Activated naive CD4-positive, alpha-beta T cell treated with anti-CD3 and anti-CD28 coated beads, Interleukin-2, amount 10 ng/mL, durations not matched to agents 7 days and 5 days (primary cell): ENCODE data around the gene SLC6A20.
A peak's percentile ranks its signal among the peaks of the same experiment; 100 is the strongest.

Source experiments
- CTCF ChIA-PET: fragments of 350-600 bp; sonication (Branson Sonifier 250); formaldehyde crosslinking; loops from one replicate; lab custom pipeline; 2021; ENCODE audit warnings: antibody characterized with exemption; lab: Charles Lee
- DNase-seq: peaks from one replicate; pipeline ENCODE4 v3.0.0-alpha.2; 2020
- H3K27ac Mint-ChIP-seq: one replicate; pipeline ENCODE4 v1.8.0; 2021; ENCODE audit warnings: mild to moderate bottlenecking, moderate library complexity, mixed read lengths
- H3K27me3 Mint-ChIP-seq: one replicate; pipeline ENCODE4 v1.8.0; 2021; ENCODE audit warnings: mild to moderate bottlenecking, mixed read lengths
- H3K36me3 Mint-ChIP-seq: one replicate; pipeline ENCODE4 v1.8.0; 2021; ENCODE audit warnings: mixed read lengths
- H3K4me1 Mint-ChIP-seq: one replicate; pipeline ENCODE4 v1.8.0; 2021; ENCODE audit warnings: mixed read lengths
- H3K4me3 Mint-ChIP-seq: one replicate; pipeline ENCODE4 v1.8.0; 2021; ENCODE audit warnings: mild to moderate bottlenecking, moderate library complexity, mixed read lengths
- H3K9me3 Mint-ChIP-seq: one replicate; pipeline ENCODE4 v1.8.0; 2021; ENCODE audit warnings: mixed read lengths

SLC6A20 gene

DNA sequence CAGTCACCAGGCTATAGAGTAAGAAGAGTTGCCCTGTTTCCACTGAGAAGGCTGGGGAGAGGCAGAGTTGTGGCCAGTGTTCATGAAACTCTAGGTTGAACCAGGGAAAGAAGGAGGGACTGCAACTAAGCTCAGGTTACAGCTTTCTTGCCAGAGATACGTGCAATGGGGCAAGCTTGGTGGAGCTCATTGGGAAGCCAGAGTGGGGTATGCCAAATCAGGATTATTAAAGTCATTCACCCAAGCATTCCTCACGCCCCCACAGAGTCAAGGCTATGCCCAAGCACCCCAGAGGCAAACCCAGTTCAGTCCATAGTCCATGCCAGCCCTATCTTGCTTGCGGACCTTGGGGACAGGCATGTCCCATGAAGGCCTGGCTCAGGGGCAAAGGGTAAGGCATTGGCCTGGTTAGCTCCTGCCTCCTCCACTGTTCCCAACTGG is 17.6 kb downstream of the SLC6A20 start:
- CTCF ChIA-PET: no interaction called here
- Mint-ChIP-seq H3K9me3 (no peaks in the 10 kb centered on the region), H3K27me3 (peaks cover 51% of the 10 kb centered on the region), H3K27ac (no peak overlapping the region), H3K4me3 (no peak overlapping the region), H3K36me3 (no peaks in the 10 kb centered on the region), H3K4me1 (no peaks in the 10 kb centered on the region)
- DNase-seq: peak; percentile 10

DNA sequence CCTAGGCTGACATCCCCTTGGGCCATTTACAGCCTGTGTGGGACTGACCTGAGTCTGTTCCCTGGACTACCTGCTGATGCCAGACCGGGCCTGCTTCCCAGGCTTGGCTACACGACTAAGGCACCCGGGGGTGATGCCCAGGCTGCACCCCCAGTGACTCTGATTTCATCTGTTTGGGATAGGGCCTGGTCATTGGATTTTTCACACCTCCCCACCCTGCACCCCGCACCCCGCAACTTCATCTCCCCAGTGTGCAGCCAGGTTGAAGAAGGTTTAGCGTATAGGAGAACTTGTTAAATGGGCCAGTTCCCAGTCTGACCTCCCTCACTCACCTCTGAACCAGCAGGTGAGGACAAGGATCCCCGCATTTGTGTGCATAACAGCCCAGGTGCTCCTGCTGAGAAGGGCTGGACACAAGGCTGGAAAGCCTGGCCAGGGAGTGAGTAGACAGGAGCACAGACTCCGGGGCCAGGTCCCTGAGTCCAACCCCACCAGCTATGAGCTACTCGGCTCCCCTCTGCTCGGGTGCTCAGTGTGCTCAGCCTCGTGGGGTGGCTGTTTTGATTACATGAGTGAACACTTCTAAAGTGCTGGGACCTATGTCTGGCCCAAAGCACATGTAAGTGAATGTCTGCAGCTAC is 18.5 kb downstream of the SLC6A20 start:
- peak; percentile 5 for DNase-seq
- Mint-ChIP-seq H3K36me3 (no peaks in the 10 kb centered on the region), H3K27me3 (peaks cover 56% of the 10 kb centered on the region), H3K4me1 (peaks cover 5% of the 10 kb centered on the region), H3K27ac (no peak overlapping the region), H3K9me3 (no peaks in the 10 kb centered on the region), H3K4me3 (no peak overlapping the region)
- CTCF ChIA-PET: no interaction called here

DNA sequence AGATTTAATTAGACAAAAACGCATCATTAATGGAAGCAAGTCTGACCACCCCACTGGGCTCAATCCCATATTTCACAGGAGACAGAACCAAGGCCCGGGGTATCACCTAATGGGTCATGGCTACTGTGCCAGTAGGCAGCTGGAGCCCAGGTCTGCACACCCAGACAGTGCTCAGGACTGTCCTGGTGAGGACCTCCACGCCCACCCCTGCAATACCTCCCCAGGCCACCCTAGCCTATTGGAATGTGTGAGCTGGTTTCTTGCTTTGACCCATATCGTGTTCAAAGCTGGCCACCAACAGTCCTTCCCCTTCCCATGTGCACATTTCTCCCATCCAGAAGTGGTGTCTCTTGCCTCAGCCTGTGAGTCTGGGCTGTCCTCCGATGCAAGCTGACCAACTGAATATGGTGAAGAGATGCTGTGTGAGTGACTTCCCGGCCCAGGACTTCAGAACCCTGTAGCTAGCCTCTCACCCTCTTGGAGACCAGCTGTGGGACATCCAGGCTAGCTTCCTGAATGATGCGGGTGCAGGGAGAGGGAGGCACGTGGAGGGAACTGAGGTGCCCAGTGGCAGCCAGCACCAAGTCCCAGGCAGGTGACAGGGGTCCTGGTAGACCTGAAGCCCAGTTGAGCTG is 19.1 kb downstream of the SLC6A20 start:
- Mint-ChIP-seq H3K4me3 (no peak overlapping the region), H3K27me3 (peaks cover 62% of the 10 kb centered on the region), H3K4me1 (peaks cover 12% of the 10 kb centered on the region), H3K9me3 (no peaks in the 10 kb centered on the region), H3K36me3 (no peaks in the 10 kb centered on the region), H3K27ac (no peak overlapping the region)
- CTCF ChIA-PET: no interaction called here
- no peak for DNase-seq

DNA sequence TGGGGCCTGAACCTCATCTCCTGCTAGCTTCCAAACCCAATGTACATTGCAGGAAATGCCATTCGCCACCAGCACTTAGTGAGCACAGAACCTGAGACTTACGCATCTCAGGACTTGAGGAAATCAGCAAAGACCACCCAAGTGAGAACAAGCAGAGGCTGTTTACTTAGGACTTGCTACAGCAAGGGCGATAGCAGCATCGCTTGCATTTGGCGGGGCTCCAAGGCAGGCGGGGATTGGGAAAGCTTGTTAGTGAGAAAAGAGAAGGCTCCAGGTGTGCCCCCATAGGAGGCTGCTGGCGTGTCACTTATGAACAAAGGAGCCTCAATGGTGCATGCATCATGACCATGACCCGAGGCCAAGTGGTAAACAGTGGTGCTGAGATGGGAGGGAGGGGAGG is 19.7 kb downstream of the SLC6A20 start:
- Mint-ChIP-seq H3K4me3 (no peak overlapping the region), H3K27ac (no peak overlapping the region), H3K4me1 (peaks cover 15% of the 10 kb centered on the region), H3K36me3 (no peaks in the 10 kb centered on the region), H3K9me3 (no peaks in the 10 kb centered on the region), H3K27me3 (peaks cover 69% of the 10 kb centered on the region)
- no peak for DNase-seq
- CTCF ChIA-PET: no interaction called here

DNA sequence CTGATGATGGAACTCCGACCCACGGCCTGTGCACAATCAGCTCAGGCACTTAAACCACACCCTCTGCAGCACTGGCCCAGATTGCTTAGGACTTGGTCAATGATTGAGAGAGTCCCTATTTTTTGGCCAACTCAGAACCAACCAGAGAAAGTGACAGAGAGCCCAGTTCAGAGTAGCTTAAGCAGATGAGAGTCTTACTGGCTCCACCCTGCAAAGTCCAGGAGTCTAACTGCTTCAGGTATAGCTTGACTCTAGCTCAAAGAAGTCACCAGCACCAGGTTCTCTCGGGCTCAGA is 20.1 kb downstream of the SLC6A20 start:
- Mint-ChIP-seq H3K9me3 (no peaks in the 10 kb centered on the region), H3K27me3 (peaks cover 72% of the 10 kb centered on the region), H3K4me3 (no peak overlapping the region), H3K36me3 (no peaks in the 10 kb centered on the region), H3K4me1 (peaks cover 15% of the 10 kb centered on the region), H3K27ac (no peak overlapping the region)
- CTCF ChIA-PET: no interaction called here
- no peak for DNase-seq

- H3K9me3 Mint-ChIP-seq: no peaks in the 10 kb centered on the region
- no peaks in the 10 kb centered on the region for H3K36me3 Mint-ChIP-seq
- DNase-seq: no peak
- peaks cover 77% of the 10 kb centered on the region for H3K27me3 Mint-ChIP-seq
- H3K4me1 Mint-ChIP-seq: peaks cover 15% of the 10 kb centered on the region
- H3K27ac Mint-ChIP-seq: no peak overlapping the region
- CTCF ChIA-PET: no interaction called here
- no peak overlapping the region for H3K4me3 Mint-ChIP-seq
Observed at GRCh38 chr3:45775571-45776300, 20.6 kb downstream of the SLC6A20 start.

DNA sequence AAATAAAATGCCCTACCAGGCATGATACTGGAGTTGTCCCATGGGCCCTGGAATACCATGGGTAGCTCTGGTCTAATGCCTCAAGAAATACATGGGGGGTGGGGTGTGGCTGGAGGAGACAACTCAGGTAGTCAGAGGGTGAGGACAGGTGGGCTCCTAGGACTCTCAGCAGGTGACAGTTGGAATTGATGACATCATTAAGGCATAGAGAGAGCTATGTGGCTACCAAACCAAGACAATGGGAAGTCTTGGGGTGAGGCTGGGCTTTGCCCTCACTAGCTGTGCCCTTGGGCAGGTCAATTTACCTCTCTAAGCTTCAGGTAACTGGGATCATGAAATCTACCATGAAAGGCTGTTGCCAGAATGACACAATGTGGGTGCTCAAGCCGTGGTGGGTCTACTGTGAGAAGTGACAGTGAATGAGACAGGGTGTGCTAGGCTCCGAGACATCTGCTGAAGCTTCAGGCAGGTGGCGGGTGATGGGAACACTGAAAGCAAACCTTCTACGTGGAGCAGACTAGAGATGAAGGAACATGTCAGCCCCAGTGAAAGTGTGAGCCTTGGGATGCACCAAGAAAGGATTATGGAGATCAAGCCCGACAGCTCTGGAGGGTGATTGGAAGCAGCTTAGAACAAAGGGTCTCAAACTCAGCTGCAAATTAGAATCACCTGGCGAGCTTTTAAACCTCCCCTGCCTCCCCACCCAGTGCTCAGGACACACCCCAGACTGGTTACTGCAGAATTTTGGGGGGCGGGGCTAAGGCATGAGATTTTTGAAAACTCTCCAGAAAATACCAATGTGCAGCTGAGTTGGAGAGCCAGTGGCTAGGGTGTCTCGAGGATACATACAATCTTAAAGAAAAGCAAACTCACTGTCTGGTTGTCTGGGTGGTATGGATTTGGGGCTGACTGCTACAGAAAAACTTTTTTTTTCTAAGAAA is 21.5 kb downstream of the SLC6A20 start:
- Mint-ChIP-seq H3K4me1 (peaks cover 15% of the 10 kb centered on the region), H3K27ac (no peak overlapping the region), H3K4me3 (no peak overlapping the region), H3K27me3 (peaks cover 86% of the 10 kb centered on the region), H3K36me3 (no peaks in the 10 kb centered on the region), H3K9me3 (no peaks in the 10 kb centered on the region)
- CTCF ChIA-PET: interaction anchor here (1.0 to 1.2 kb wide), 2 partner anchors 14 to 157 kb away, joined by 3 to 4 read pairs; no protein-coding TSS in a partner anchor
- no peak for DNase-seq

GRCh38 chr3:45773714-45774449 is 22.5 kb downstream of the SLC6A20 start:
- Mint-ChIP-seq H3K27ac (no peak overlapping the region), H3K4me1 (peaks cover 15% of the 10 kb centered on the region), H3K36me3 (no peaks in the 10 kb centered on the region), H3K27me3 (peaks cover 82% of the 10 kb centered on the region), H3K9me3 (no peaks in the 10 kb centered on the region), H3K4me3 (no peak overlapping the region)
- CTCF ChIA-PET: interaction anchor here (1.0 to 1.7 kb wide), 3 partner anchors 13 to 158 kb away, joined by 3 to 4 read pairs (median 3); no protein-coding TSS in a partner anchor
- DNase-seq: no peak

DNA sequence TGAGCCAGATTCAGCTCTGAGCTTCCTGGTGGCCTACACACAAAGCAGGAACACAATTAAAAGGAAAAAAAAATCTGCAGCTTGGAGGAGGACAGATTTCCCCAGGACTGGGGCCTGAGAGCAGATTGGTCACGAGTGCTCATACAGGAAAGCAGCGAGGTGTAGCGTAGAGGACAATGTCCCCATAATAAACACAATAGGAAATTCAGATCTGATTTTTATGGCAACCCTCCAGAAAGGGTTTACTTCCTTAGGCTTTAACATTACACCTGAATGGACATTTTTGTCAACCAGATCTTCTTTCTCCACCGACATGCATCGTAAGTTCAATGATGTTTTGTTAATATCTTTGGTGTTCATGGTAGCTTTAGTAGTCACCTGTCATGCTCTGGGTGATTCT is 23.3 kb downstream of the SLC6A20 start:
- Mint-ChIP-seq H3K4me1 (peaks cover 15% of the 10 kb centered on the region), H3K27me3 (peaks cover 85% of the 10 kb centered on the region), H3K27ac (no peak overlapping the region), H3K36me3 (no peaks in the 10 kb centered on the region), H3K9me3 (no peaks in the 10 kb centered on the region), H3K4me3 (no peak overlapping the region)
- no peak for DNase-seq
- CTCF ChIA-PET: interaction anchor here (1.7 kb wide), 1 partner anchor 157 kb away, joined by 3 read pairs; no protein-coding TSS in a partner anchor

DNA sequence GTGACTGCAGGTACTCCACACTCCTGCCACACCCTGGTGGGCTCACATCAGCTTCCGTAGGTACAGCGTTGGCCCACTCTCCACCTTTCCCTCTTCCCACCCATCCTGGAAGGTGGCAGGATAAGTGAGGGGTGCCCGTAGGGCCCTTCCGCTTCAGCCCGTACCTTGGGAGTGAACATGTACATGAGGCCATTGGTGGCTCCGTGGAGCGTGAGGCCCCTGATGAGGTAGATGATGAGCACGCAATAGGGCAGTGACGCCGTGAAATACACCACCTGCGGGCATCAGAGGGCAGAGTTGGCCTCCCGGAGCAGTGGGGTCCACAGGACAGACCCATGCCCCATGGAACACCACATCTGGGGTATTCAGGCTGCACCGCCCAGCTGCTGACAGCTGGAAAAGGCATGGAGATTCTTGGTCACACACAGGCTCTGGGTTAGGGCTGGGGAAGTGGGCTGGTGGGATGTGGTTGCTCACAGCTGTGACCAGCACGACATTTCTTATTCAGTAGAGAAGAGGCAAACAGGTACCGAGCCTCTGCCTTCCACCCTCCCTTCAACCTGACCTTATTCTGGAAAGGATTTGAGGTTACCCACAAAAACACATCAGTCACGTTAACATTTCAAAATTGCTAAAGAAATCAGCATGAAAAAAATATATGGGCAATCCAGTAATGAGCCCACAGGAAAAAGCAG is 23.8 kb downstream of the SLC6A20 start:
- Mint-ChIP-seq H3K4me3 (no peak overlapping the region), H3K9me3 (no peaks in the 10 kb centered on the region), H3K4me1 (peaks cover 15% of the 10 kb centered on the region), H3K27me3 (peaks cover 85% of the 10 kb centered on the region), H3K36me3 (no peaks in the 10 kb centered on the region), H3K27ac (no peak overlapping the region)
- CTCF ChIA-PET: interaction anchor here (1.7 kb wide), 1 partner anchor 157 kb away, joined by 3 read pairs; no protein-coding TSS in a partner anchor
- no peak for DNase-seq

- no peak for DNase-seq
- peaks cover 81% of the 10 kb centered on the region for H3K27me3 Mint-ChIP-seq
- H3K27ac Mint-ChIP-seq: no peak overlapping the region
- no peaks in the 10 kb centered on the region for H3K36me3 Mint-ChIP-seq
- H3K4me3 Mint-ChIP-seq: no peak overlapping the region
- CTCF ChIA-PET: interaction anchor here (0.9 to 1.3 kb wide), 2 partner anchors 10 to 299 kb away, joined by 3 read pairs; no protein-coding TSS in a partner anchor
- no peaks in the 10 kb centered on the region for H3K9me3 Mint-ChIP-seq
- H3K4me1 Mint-ChIP-seq: peaks cover 15% of the 10 kb centered on the region
Observed at GRCh38 chr3:45771831-45772230, 24.5 kb downstream of the SLC6A20 start.

DNA sequence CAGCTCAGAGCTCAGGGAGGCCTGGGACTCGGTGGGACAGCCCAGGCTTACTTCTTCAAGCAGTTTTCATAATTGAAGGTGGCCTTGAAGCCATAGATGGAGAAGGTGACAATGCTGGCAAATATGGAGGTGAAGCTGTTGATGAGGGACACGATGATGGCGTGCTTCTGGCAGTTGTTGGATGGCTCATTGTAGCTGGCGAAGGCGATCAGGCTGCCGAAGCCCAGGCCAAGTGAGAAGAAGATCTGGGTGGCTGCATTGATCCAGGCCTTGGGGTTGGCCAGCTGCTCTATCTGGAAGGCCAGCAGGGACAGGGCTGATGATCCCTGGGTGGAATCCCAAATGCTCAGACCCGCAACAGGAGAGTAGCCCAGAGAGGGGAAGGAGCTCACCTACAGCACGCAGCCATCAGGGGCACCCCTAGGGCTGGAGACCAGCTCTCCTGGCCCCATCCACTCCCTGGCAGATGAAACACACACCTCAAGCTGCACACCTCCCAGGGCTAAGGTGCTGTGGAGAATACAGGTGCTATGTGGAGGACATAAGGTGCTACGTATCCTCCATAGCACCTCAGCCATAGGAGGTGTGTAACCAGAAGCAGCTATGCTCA is 25.1 kb downstream of the SLC6A20 start:
- DNase-seq: no peak
- Mint-ChIP-seq H3K4me1 (peaks cover 15% of the 10 kb centered on the region), H3K9me3 (no peaks in the 10 kb centered on the region), H3K36me3 (no peaks in the 10 kb centered on the region), H3K4me3 (no peak overlapping the region), H3K27ac (no peak overlapping the region), H3K27me3 (peaks cover 79% of the 10 kb centered on the region)
- CTCF ChIA-PET: interaction anchor here (0.7 to 1.3 kb wide), 3 partner anchors 9 to 299 kb away, joined by 3 read pairs; no protein-coding TSS in a partner anchor
